ENCODE data around the gene LIMD2.

The LIMD2 gene

GRCh38 chr17:63718988-63719387 lies 19.1 kb upstream of the LIMD2 start:
- TF ChIP-seq, protein P1, sequence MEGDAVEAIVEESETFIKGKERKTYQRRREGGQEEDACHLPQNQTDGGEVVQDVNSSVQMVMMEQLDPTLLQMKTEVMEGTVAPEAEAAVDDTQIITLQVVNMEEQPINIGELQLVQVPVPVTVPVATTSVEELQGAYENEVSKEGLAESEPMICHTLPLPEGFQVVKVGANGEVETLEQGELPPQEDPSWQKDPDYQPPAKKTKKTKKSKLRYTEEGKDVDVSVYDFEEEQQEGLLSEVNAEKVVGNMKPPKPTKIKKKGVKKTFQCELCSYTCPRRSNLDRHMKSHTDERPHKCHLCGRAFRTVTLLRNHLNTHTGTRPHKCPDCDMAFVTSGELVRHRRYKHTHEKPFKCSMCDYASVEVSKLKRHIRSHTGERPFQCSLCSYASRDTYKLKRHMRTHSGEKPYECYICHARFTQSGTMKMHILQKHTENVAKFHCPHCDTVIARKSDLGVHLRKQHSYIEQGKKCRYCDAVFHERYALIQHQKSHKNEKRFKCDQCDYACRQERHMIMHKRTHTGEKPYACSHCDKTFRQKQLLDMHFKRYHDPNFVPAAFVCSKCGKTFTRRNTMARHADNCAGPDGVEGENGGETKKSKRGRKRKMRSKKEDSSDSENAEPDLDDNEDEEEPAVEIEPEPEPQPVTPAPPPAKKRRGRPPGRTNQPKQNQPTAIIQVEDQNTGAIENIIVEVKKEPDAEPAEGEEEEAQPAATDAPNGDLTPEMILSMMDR (IDR thresholded peaks at IDR 0.05; ENCODE audit: insufficient read depth, low read depth, low read length, missing control alignments), result no peak
- no peak overlapping the region for H3K4me3 ChIP-seq (ENCODE audit: low read length)
- no peak for DNase-seq (ENCODE audit: low read depth)

DNA sequence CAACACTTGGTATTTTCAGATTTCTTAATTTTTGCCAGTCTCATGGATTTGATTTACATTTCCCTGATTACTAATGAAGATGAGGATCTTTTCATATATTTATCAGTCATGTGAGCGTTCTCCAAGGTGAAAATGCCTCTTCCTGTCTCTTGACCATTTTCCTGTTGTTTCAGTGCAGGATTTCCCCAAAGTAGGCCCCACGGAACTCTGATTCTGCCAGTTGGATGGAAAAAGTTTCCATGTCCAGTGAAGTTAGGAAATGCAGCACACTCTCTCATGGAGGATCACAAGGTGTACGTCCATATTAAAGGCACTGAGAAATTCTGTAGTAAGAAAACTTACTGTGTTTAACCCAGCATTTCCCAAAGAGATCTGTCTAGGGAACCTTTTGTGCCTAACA lies 16.5 kb upstream of the LIMD2 start:
- no peak for DNase-seq (ENCODE audit: low read depth)
- TF ChIP-seq, protein P1 (IDR thresholded peaks at IDR 0.05; ENCODE audit: insufficient read depth, low read depth, low read length, missing control alignments), result no peak
- H3K4me3 ChIP-seq (ENCODE audit: low read length), result no peak overlapping the region

DNA sequence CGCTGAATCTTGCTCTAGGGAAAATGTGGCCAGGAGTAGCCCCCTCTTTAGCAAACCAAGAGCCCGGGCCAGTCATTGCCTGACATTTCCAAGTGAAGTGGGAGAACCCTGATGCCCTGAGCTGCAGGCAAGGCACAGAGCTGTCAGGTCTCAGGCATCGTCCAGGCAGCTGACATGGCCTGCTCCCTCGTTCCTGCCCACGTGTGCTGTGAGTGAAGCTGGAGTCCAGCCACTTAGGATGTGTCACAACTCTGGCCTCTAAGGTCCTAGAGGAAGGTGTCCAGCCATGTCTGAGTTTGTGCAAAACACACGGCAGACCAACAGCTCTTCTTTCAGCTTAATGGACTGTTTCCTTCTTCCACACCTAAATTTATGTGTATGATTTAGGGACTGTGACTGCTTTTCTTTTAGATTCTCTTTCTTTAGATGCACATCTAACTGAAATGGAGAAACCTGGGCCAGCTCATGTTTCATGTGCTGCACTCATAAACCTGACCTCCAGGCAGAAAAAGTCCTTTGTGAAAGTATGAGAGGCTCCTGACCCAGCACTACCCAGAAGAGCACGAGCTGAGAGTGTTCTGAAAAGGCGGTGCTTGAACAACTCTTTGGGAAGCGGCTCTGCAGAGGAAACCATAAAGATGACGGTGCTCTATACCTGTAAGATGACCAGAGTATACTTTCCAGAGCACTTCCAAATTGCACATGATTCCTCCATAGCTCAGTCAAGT lies 14.8 kb upstream of the LIMD2 start:
- no peak overlapping the region for H3K4me3 ChIP-seq (ENCODE audit: low read length)
- DNase-seq (ENCODE audit: low read depth), result no peak
- TF ChIP-seq, protein P1 (IDR thresholded peaks at IDR 0.05; ENCODE audit: insufficient read depth, low read depth, low read length, missing control alignments), result no peak

DNA sequence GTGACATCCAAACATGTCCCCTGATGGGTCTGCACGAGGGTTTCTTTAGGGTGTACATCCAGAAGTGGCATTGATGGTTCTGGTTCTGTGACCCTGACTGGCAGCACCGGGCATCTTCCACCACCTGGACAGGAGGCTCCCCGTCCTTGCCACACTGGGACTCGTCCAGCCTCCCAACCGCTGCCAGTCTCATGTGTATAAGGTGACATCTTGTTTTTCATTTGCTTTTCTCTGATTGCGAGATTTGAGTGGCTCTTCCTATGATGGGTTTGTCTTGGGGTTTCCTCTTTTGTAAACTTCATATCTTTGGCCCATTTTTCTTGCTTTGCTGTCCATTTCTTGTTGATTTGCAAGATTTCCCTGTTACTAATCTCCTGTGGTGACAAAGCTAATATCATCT lies 9.2 kb upstream of the LIMD2 start:
- no peak for DNase-seq (ENCODE audit: low read depth)
- no peak overlapping the region for H3K4me3 ChIP-seq (ENCODE audit: low read length)
- TF ChIP-seq, protein P1 (IDR thresholded peaks at IDR 0.05; ENCODE audit: insufficient read depth, low read depth, low read length, missing control alignments), result no peak

- no peak overlapping the region for H3K4me3 ChIP-seq (ENCODE audit: low read length)
- DNase-seq (ENCODE audit: low read depth), result no peak
- TF ChIP-seq, protein P1 (IDR thresholded peaks at IDR 0.05; ENCODE audit: insufficient read depth, low read depth, low read length, missing control alignments), result no peak
Observed at GRCh38 chr17:63707151-63707550, 7.2 kb upstream of the LIMD2 start.

- TF ChIP-seq, protein P1 (IDR thresholded peaks at IDR 0.05; ENCODE audit: insufficient read depth, low read depth, low read length, missing control alignments), result no peak
- no peak overlapping the region for H3K4me3 ChIP-seq (ENCODE audit: low read length)
- DNase-seq (ENCODE audit: low read depth), result no peak
Observed at GRCh38 chr17:63706336-63707082, 6.6 kb upstream of the LIMD2 start.

All from epithelial cell of esophagus (primary cell).